ENCODE data around the gene ACOX3.

Gene ACOX3

DNA sequence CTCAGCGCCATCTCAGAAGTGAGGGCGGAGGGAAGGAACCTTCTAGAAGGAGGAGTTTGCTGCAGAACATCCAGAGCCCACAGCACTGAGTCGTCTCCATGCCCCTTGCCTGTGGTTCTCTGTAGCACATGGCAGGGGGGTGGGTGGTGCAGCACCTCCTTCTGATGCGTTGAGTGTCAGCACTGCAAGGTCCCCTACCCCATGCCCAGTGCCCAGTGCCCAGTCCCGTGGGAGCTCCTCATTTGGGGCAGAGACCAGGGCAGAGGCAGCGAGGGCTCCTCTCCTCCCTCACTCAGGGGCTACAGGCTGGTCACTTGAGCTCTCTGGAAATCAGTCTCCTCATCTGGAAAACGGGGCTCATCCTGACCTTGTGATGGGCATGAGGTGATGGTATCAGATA lies 92.9 kb downstream of the ACOX3 start:
- no peak for TF ChIP-seq EZH2phosphoT487 (IDR thresholded peaks at IDR 0.05; ENCODE audit: borderline replicate concordance)
- TF ChIP-seq, protein P1, sequence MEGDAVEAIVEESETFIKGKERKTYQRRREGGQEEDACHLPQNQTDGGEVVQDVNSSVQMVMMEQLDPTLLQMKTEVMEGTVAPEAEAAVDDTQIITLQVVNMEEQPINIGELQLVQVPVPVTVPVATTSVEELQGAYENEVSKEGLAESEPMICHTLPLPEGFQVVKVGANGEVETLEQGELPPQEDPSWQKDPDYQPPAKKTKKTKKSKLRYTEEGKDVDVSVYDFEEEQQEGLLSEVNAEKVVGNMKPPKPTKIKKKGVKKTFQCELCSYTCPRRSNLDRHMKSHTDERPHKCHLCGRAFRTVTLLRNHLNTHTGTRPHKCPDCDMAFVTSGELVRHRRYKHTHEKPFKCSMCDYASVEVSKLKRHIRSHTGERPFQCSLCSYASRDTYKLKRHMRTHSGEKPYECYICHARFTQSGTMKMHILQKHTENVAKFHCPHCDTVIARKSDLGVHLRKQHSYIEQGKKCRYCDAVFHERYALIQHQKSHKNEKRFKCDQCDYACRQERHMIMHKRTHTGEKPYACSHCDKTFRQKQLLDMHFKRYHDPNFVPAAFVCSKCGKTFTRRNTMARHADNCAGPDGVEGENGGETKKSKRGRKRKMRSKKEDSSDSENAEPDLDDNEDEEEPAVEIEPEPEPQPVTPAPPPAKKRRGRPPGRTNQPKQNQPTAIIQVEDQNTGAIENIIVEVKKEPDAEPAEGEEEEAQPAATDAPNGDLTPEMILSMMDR (conservative IDR thresholded peaks at IDR 0.05; ENCODE audit: low read length), result no peak
- H4K20me1 ChIP-seq (ENCODE audit: insufficient read depth, low read length, poor library complexity, severe bottlenecking), result no peaks in the 10 kb centered on the region
- H3K9ac ChIP-seq (ENCODE audit: low read depth, low read length, poor library complexity, severe bottlenecking), result no peak overlapping the region
- no peaks in the 10 kb centered on the region for H3K4me1 ChIP-seq (ENCODE audit: insufficient read depth, low read length, poor library complexity, severe bottlenecking)
- H3K36me3 ChIP-seq (ENCODE audit: insufficient read depth, low read length), result no peaks in the 10 kb centered on the region
- H3K79me2 ChIP-seq (ENCODE audit: insufficient read depth, low read length), result no peaks in the 10 kb centered on the region
- H3K9me3 ChIP-seq (ENCODE audit: insufficient read depth, low read depth, low read length), result no peaks in the 10 kb centered on the region; the same call in 1 of the 2 replicates
- no peak overlapping the region for H2AFZ ChIP-seq (ENCODE audit: low read length)
- H3K27me3 ChIP-seq (ENCODE audit: insufficient read depth, low read length, poor library complexity, severe bottlenecking), result no peaks in the 10 kb centered on the region
- H3K4me3 ChIP-seq (ENCODE audit: low read length, poor library complexity, severe bottlenecking), result no peak overlapping the region
- no peaks in the 10 kb centered on the region for H3F3A ChIP-seq (ENCODE audit: low read depth)
- H3K4me2 ChIP-seq (ENCODE audit: low read depth, low read length, poor library complexity, severe bottlenecking), result no peak overlapping the region
- H3K9me2 ChIP-seq (replicated peaks; ENCODE audit: low read depth, low read length), result no peaks in the 10 kb centered on the region

DNA sequence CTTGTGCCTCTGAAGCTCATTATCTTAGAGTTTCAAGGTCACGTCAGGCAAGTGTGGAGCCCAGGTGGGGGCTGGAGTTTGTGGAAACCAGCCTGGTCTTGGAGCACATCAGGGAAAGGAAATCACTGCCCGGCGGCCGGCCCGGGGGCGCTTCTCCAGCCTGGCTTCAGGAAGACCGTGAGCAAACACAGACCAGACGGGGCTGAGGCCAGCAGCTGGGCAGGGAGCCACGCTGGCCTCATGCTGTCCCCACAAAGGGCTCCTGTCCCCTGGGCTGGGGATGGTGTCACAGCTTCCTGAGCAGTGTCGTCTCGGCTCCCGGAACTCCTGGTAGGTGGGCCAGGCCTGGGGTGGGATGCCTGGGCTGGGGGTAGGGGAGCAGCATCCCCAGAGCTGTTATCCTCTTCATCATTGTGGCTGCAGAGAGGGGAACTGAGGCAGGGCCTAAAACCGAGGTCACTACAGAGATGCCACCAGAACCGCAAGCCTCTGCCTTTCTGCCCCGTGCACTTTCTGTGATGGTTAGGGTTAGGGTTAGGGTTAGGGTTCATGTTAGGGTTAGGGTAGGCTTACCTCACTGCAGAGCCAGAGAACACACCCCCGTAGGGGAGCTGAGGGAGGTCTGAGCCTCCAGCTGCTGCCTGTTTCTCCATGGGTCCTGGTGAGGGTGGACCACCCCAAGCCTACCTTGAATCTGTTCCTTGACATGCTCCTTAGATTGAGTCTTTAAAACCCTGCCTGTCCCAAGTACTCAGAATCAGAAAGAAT lies 93.5 kb downstream of the ACOX3 start:
- H2AFZ ChIP-seq (ENCODE audit: low read length), result no peak overlapping the region
- TF ChIP-seq EZH2phosphoT487 (IDR thresholded peaks at IDR 0.05; ENCODE audit: borderline replicate concordance), result no peak
- TF ChIP-seq, protein P1 (conservative IDR thresholded peaks at IDR 0.05; ENCODE audit: low read length), result no peak
- no peaks in the 10 kb centered on the region for H3F3A ChIP-seq (ENCODE audit: low read depth)
- H3K9me3 ChIP-seq (ENCODE audit: insufficient read depth, low read depth, low read length), result no peaks in the 10 kb centered on the region; the same call in 1 of the 2 replicates
- H3K4me2 ChIP-seq (ENCODE audit: low read depth, low read length, poor library complexity, severe bottlenecking), result no peak overlapping the region
- no peaks in the 10 kb centered on the region for H3K4me1 ChIP-seq (ENCODE audit: insufficient read depth, low read length, poor library complexity, severe bottlenecking)
- no peaks in the 10 kb centered on the region for H4K20me1 ChIP-seq (ENCODE audit: insufficient read depth, low read length, poor library complexity, severe bottlenecking)
- no peak overlapping the region for H3K4me3 ChIP-seq (ENCODE audit: low read length, poor library complexity, severe bottlenecking)
- H3K27me3 ChIP-seq (ENCODE audit: insufficient read depth, low read length, poor library complexity, severe bottlenecking), result no peaks in the 10 kb centered on the region
- no peaks in the 10 kb centered on the region for H3K9me2 ChIP-seq (replicated peaks; ENCODE audit: low read depth, low read length)
- H3K79me2 ChIP-seq (ENCODE audit: insufficient read depth, low read length), result no peaks in the 10 kb centered on the region
- H3K36me3 ChIP-seq (ENCODE audit: insufficient read depth, low read length), result no peaks in the 10 kb centered on the region
- no peak overlapping the region for H3K9ac ChIP-seq (ENCODE audit: low read depth, low read length, poor library complexity, severe bottlenecking)

DNA sequence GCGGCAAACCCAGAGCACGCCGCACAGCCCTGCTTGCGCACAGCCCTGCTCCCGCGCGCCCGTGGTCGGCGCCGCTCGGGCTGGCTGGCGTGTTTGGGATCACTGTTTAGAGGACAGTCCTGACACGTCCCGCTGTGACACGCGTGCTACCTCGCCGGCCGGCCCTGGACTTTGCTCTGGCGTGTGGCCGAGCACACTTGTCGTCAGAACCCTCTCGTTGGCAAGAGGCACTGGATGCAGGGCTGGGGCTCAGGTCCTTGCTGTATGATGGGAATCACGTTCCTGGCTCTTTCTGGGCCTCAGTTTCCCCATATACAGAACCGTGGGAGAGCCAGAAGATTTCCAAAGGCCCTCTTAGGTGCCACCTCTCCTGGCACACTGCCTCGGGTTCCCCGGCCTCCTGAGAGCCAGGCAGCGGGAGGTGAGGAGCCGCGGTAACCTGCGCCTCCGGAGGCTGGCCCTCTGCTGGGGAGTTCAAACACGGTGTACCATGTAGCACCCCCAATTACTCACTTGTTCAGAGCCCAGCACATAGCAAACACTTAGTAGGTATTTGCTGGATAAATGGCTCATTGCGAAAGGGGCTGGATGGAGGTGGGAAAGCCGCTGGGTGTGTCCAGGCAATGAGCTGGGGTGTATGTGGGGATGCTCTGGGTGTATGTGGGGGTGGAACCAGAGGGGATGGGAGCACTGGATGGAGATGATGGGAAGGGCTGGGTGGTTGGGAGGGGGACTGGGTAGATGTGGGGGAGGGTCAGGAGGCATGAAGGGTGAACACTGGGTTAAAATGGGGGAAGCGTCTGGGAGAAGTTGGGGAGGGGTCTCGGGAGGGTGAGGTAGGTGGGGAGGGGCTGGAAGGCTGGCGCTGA lies 94.3 kb downstream of the ACOX3 start:
- Histone ChIP-seq H3K9me3 (ENCODE audit: insufficient read depth, low read depth, low read length) (no peaks in the 10 kb centered on the region; the same call in 1 of the 2 replicates), H3K4me3 (ENCODE audit: low read length, poor library complexity, severe bottlenecking) (no peak overlapping the region), H3F3A (ENCODE audit: low read depth) (no peaks in the 10 kb centered on the region), H4K20me1 (ENCODE audit: insufficient read depth, low read length, poor library complexity, severe bottlenecking) (no peaks in the 10 kb centered on the region), H3K79me2 (ENCODE audit: insufficient read depth, low read length) (no peaks in the 10 kb centered on the region), H3K36me3 (ENCODE audit: insufficient read depth, low read length) (no peaks in the 10 kb centered on the region), H3K4me2 (ENCODE audit: low read depth, low read length, poor library complexity, severe bottlenecking) (no peak overlapping the region), H3K9me2 (replicated peaks; ENCODE audit: low read depth, low read length) (no peaks in the 10 kb centered on the region), H3K4me1 (ENCODE audit: insufficient read depth, low read length, poor library complexity, severe bottlenecking) (no peaks in the 10 kb centered on the region), H2AFZ (ENCODE audit: low read length) (no peak overlapping the region), H3K27me3 (ENCODE audit: insufficient read depth, low read length, poor library complexity, severe bottlenecking) (no peaks in the 10 kb centered on the region), H3K9ac (ENCODE audit: low read depth, low read length, poor library complexity, severe bottlenecking) (no peak overlapping the region)
- TF ChIP-seq EZH2phosphoT487 (IDR thresholded peaks at IDR 0.05; ENCODE audit: borderline replicate concordance), result no peak
- TF ChIP-seq, protein P1 (conservative IDR thresholded peaks at IDR 0.05; ENCODE audit: low read length), result no peak
